Stimulated activated naive CD8-positive, alpha-beta T cell treated with anti-CD3 and anti-CD28 coated beads, Interleukin-15, amount 100 ng/mL, for 72 hours (primary cell): ENCODE measurements around the gene JMJD6.
A peak's percentile ranks its signal among the peaks of the same experiment; 100 is the strongest.
"Not testable (repeated sequence)": the region's sequence is repeated elsewhere in the genome, so short reads cannot be mapped to it uniquely, and the experiment has no call there.

ENCODE experiments used
- ATAC-seq: fragments of 150-1000 bp; cut with Tn5 transposase; 2 replicates; pipeline ENCODE4 v1.10.0; 2021; ENCODE audit warnings: mild to moderate bottlenecking, moderate library complexity
- DNase-seq, 2 donors: peaks; one replicate each; pipeline ENCODE4 v3.0.0; 2021 to 2022
- H3K27ac Mint-ChIP-seq, 2 donors: one replicate each; pipeline ENCODE4 v1.8.0; 2022; ENCODE audit warnings: mild to moderate bottlenecking in 2 of 2, mixed read lengths in 2 of 2, moderate library complexity in 2 of 2
- H3K27me3 Mint-ChIP-seq: one replicate; pipeline ENCODE4 v1.8.0; 2022; ENCODE audit warnings: mixed read lengths
- H3K4me1 Mint-ChIP-seq: one replicate; pipeline ENCODE4 v1.8.0; 2022; ENCODE audit warnings: mild to moderate bottlenecking, mixed read lengths
- H3K4me3 Mint-ChIP-seq, 2 donors: one replicate each; pipeline ENCODE4 v1.8.0; 2022; ENCODE audit warnings: mild to moderate bottlenecking in 2 of 2, mixed read lengths in 2 of 2, moderate library complexity in 1 of 2
- H3K9me3 Mint-ChIP-seq, 2 donors: one replicate each; pipeline ENCODE4 v1.8.0; 2022; ENCODE audit warnings: mixed read lengths in 2 of 2

Gene JMJD6

GRCh38 chr17:76726231-76726775 lies at the start of gene JMJD6:
JMJD6 (minus strand) TSS chr17:76726606; CDS start chr17:76726475, 131 bp downstream.
- Mint-ChIP-seq H3K27me3 (no peaks in the 10 kb centered on the region), H3K9me3 (no peaks in the 10 kb centered on the region), H3K27ac (peak within 1 kb of the TSS; percentile 95 to 99), H3K4me1 (peaks cover 79% of the 10 kb centered on the region), H3K4me3 (peak within 1 kb of the TSS; percentile 96 to 97)
- no peak for DNase-seq
- peak; percentile 84 for ATAC-seq

DNA sequence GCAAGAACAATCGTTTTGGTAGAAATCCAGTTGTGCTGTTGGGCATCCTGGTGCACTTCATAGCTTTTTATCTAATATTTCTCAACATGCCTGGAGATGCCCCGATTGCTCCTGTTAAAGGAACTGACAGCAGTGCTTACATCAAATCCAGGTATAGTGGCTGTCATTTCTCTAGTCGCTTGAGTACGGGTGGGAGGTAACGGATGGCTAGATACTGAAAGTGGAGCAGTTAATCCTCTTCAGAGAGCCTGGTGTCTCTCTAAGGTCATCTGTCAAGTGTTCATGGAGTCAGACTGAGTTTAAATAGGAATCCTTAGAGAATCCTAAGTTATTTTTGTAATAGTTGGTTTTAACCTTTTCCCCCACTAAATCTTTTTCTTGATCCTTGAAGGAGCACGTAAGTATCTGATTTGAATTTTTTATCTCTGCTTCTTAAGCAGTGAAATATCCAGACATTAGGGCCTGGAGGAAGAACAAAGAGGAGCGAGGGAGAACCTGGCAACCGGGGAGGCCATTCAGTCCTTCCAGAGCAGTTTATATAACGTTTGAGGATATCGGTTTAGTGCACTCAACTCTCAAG lies 48.7 kb upstream of the JMJD6 start:
- no peaks in the 10 kb centered on the region for H3K27me3 Mint-ChIP-seq
- H3K4me3 Mint-ChIP-seq = no peak overlapping the region
- no peak for ATAC-seq
- H3K9me3 Mint-ChIP-seq = no peaks in the 10 kb centered on the region
- no peak for DNase-seq
- H3K4me1 Mint-ChIP-seq = peaks cover 20% of the 10 kb centered on the region
- H3K27ac Mint-ChIP-seq = peak overlapping the region in 1 of 2 donors; percentile 49

- peak overlapping the region; percentile 65 to 82 for H3K4me3 Mint-ChIP-seq
- H3K27ac Mint-ChIP-seq = peak overlapping the region; percentile 76 to 87
- H3K9me3 Mint-ChIP-seq = no peaks in the 10 kb centered on the region
- H3K27me3 Mint-ChIP-seq = no peaks in the 10 kb centered on the region
- DNase-seq (peak; percentile 24 to 53), ATAC-seq (peak; percentile 100)
- peaks cover 20% of the 10 kb centered on the region for H3K4me1 Mint-ChIP-seq
Measured at GRCh38 chr17:76772842-76773525, 46.6 kb upstream of the JMJD6 start.

DNA sequence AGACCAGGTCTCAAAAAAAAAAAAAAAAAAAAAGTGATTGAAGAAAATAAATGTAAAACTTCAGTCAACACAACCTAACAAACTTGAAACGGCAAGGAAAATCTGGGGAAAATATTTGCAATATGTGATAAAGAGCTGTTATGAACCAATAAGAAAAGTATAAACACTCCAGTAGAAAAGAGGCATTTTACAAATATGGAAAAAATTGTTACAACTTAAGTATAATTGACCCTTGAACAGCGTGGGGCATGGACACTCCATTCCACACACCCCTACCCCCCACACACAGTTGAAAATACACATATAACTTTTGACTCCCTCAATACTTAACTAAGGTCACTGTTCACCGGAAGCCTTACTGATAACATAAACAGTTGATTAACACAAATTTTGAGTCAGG lies 32.2 kb upstream of the JMJD6 start:
- no peak for DNase-seq
- Mint-ChIP-seq H3K27me3 (no peaks in the 10 kb centered on the region), H3K27ac (no peak overlapping the region), H3K4me3 (no peak overlapping the region), H3K9me3 (no peaks in the 10 kb centered on the region), H3K4me1 (peaks cover 9% of the 10 kb centered on the region)
- no peak for ATAC-seq

DNA sequence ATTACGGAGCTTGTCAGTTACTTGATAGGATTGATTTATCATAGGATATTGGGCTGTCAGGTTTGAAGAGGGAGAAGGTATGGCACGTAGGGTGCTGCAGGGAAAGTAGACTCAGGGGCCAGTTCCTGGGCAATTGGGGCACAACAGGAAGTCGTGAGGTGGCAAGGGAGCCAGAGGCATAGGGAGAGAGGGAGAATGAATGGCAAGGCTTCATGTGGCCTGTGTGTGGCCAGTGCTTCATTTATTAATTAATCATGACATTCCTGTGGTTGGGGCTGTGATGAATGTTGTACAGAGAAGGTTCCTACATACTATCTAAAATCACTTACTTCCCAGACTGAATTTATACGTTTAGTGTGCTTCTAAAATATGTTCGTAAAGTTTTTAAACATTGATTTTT lies 30.9 kb upstream of the JMJD6 start:
- Mint-ChIP-seq H3K27me3 (no peaks in the 10 kb centered on the region), H3K27ac (peak overlapping the region in 1 of 2 donors; percentile 6), H3K4me3 (no peak overlapping the region), H3K9me3 (no peaks in the 10 kb centered on the region), H3K4me1 (peaks cover 22% of the 10 kb centered on the region)
- DNase-seq (no peak), ATAC-seq (no peak)

GRCh38 chr17:76755285-76755684 lies 28.9 kb upstream of the JMJD6 start:
- Mint-ChIP-seq H3K9me3 (no peaks in the 10 kb centered on the region), H3K4me3 (no peak overlapping the region), H3K27ac (no peak overlapping the region), H3K27me3 (no peaks in the 10 kb centered on the region), H3K4me1 (peaks cover 26% of the 10 kb centered on the region)
- ATAC-seq (no peak), DNase-seq (no peak)

GRCh38 chr17:76753061-76753961 lies 26.9 kb upstream of the JMJD6 start:
- H3K9me3 Mint-ChIP-seq = no peaks in the 10 kb centered on the region
- H3K27ac Mint-ChIP-seq = peak overlapping the region; percentile 97 to 98
- DNase-seq (no peak), ATAC-seq (peak; percentile 95)
- H3K4me1 Mint-ChIP-seq = peaks cover 26% of the 10 kb centered on the region
- H3K27me3 Mint-ChIP-seq = no peaks in the 10 kb centered on the region
- H3K4me3 Mint-ChIP-seq = peak overlapping the region; percentile 91 to 97

GRCh38 chr17:76752006-76752405 lies 25.6 kb upstream of the JMJD6 start:
- Mint-ChIP-seq H3K9me3 (no peaks in the 10 kb centered on the region), H3K27ac (peak overlapping the region in 1 of 2 donors; percentile 70), H3K27me3 (no peaks in the 10 kb centered on the region), H3K4me1 (peaks cover 26% of the 10 kb centered on the region), H3K4me3 (peak overlapping the region in 1 of 2 donors; percentile 71)
- DNase-seq = no peak
- peak; percentile 51 for ATAC-seq

- Mint-ChIP-seq H3K9me3 (no peaks in the 10 kb centered on the region), H3K4me3 (no peak overlapping the region), H3K27me3 (no peaks in the 10 kb centered on the region), H3K27ac (no peak overlapping the region), H3K4me1 (peaks cover 26% of the 10 kb centered on the region)
- ATAC-seq = no peak
- no peak for DNase-seq
Measured at GRCh38 chr17:76751416-76751993, 25.1 kb upstream of the JMJD6 start.

GRCh38 chr17:76748657-76749056 lies 22.3 kb upstream of the JMJD6 start:
- Mint-ChIP-seq H3K27ac (no peak overlapping the region), H3K27me3 (no peaks in the 10 kb centered on the region), H3K9me3 (no peaks in the 10 kb centered on the region), H3K4me1 (peaks cover 18% of the 10 kb centered on the region), H3K4me3 (no peak overlapping the region)
- ATAC-seq (no peak), DNase-seq (no peak)

DNA sequence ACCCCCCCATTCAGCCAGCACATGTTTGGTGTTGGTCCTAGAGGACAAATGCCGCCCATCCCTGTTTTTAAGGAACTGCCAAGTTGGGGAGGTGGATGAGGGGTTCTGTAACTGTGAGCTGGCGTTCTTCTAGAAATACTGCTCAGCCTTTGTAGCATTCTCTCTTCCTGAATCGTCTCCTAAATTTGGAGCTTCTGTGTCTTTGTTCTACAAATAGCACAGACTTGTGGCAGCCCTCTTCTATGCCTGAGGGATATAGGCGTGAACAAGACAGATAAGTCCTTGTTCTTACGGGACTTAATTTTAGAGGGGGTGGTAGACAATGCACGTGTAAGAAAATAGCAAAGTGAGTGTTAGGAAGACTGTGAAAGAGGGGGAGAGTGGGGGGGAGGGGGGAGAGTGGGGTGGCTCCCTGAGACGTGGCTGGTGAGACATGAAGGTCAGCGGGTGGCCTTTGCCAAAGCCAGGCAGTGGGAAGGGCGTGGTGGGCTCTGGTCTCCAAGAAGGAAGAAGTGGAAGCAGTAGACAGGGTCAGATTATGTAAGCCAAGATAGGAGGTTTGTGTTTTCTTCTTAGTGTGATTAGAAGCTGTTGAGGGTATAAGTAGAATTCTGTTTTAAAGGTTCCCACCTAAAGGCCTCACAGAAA lies 21.4 kb upstream of the JMJD6 start:
- DNase-seq = no peak
- ATAC-seq = no peak
- Mint-ChIP-seq H3K9me3 (no peaks in the 10 kb centered on the region), H3K4me3 (no peak overlapping the region), H3K4me1 (peaks cover 10% of the 10 kb centered on the region), H3K27ac (no peak overlapping the region), H3K27me3 (no peaks in the 10 kb centered on the region)

- ATAC-seq, H3K27ac Mint-ChIP-seq, H3K27me3 Mint-ChIP-seq, H3K4me1 Mint-ChIP-seq, H3K9me3 Mint-ChIP-seq, DNase-seq, H3K4me3 Mint-ChIP-seq: not testable (repeated sequence)
Measured at GRCh38 chr17:76745785-76746184, 19.4 kb upstream of the JMJD6 start.

- Mint-ChIP-seq H3K9me3 (no peaks in the 10 kb centered on the region), H3K4me1 (peaks cover 2% of the 10 kb centered on the region), H3K27ac (no peak overlapping the region), H3K27me3 (no peaks in the 10 kb centered on the region), H3K4me3 (no peak overlapping the region)
- ATAC-seq (peak; percentile 45), DNase-seq (no peak)
Measured at GRCh38 chr17:76744747-76745146, 18.3 kb upstream of the JMJD6 start.

- no peaks in the 10 kb centered on the region for H3K27me3 Mint-ChIP-seq
- H3K27ac Mint-ChIP-seq = no peak overlapping the region
- ATAC-seq (no peak), DNase-seq (no peak)
- peaks cover 16% of the 10 kb centered on the region for H3K4me1 Mint-ChIP-seq
- H3K4me3 Mint-ChIP-seq = no peak overlapping the region
- no peaks in the 10 kb centered on the region for H3K9me3 Mint-ChIP-seq
Measured at GRCh38 chr17:76742958-76743357, 16.6 kb upstream of the JMJD6 start.
